Immature natural killer cell (primary cell): ENCODE measurements around the gene ANGPTL5. TPM values are rescaled to one million over a fixed set of nuclear protein-coding genes. Genes with fewer than 3 reads are reported as not detected.
A peak's percentile ranks its signal among the peaks of the same experiment; 100 is the strongest.
"Not testable (repeated sequence)": the region's sequence is repeated elsewhere in the genome, so short reads cannot be mapped to it uniquely, and the experiment has no call there.

Experiments
- DNase-seq, 3 donors: peaks; one replicate each; pipeline ENCODE4 v3.0.0; 2022; ENCODE audit warnings: mixed read lengths in 1 of 3
- H3K27ac Mint-ChIP-seq, 6 donors: one replicate each; pipeline ENCODE4 v1.8.0; 2020; ENCODE audit warnings: mixed read lengths in 6 of 6, mild to moderate bottlenecking in 5 of 6, inconsistent platforms in 4 of 6, moderate library complexity in 3 of 6
- H3K27me3 Mint-ChIP-seq, 3 donors: one replicate each; pipeline ENCODE4 v1.8.0; 2020 to 2021; ENCODE audit warnings: low read depth in 3 of 3, mild to moderate bottlenecking in 3 of 3, mixed read lengths in 3 of 3, moderate library complexity in 3 of 3, inconsistent platforms in 1 of 3
- H3K36me3 Mint-ChIP-seq, 3 donors: one replicate each; pipeline ENCODE4 v1.8.0; 2020; ENCODE audit warnings: mixed read lengths in 3 of 3, inconsistent platforms in 2 of 3, mild to moderate bottlenecking in 2 of 3
- H3K4me1 Mint-ChIP-seq, 2 donors: one replicate each; pipeline ENCODE4 v1.8.0; 2020; ENCODE audit warnings: inconsistent platforms in 2 of 2, mild to moderate bottlenecking in 2 of 2, mixed read lengths in 2 of 2, moderate library complexity in 1 of 2
- H3K4me3 Mint-ChIP-seq, 5 donors: one replicate each; pipeline ENCODE4 v1.8.0; 2020; ENCODE audit warnings: mild to moderate bottlenecking in 5 of 5, mixed read lengths in 5 of 5, inconsistent platforms in 3 of 5, moderate library complexity in 3 of 5
- H3K9me3 Mint-ChIP-seq, 6 donors: one replicate each; pipeline ENCODE4 v1.8.0; 2020; ENCODE audit warnings: mild to moderate bottlenecking in 6 of 6, mixed read lengths in 6 of 6, inconsistent platforms in 4 of 6, moderate library complexity in 3 of 6
- polyA plus RNA-seq, 3 donors: library from polyadenylated mRNA; unstranded; fragments of 300-500 nt; fragmentation: Illumina TruSeq; gene quantifications; one replicate each; pipeline ENCODE4 v1.2.3, GENCODE V29; 2021

ANGPTL5 gene
- polyA plus RNA-seq, 3 donors from 2014 or later: not detected

- DNase-seq: no peak
- H3K9me3 Mint-ChIP-seq: no peaks in the 10 kb centered on the region
- H3K4me3 Mint-ChIP-seq: no peak overlapping the region
- H3K4me1 Mint-ChIP-seq: no peaks in the 10 kb centered on the region
- no peak overlapping the region for H3K27ac Mint-ChIP-seq
- peaks cover 0 to 1% (median 1%) of the 10 kb centered on the region in 3 donors for H3K27me3 Mint-ChIP-seq
- no peaks in the 10 kb centered on the region for H3K36me3 Mint-ChIP-seq
Observed at GRCh38 chr11:101867951-101868350, 48.4 kb downstream of the ANGPTL5 start.

- H3K27ac Mint-ChIP-seq: no peak overlapping the region
- H3K9me3 Mint-ChIP-seq: no peaks in the 10 kb centered on the region
- H3K4me1 Mint-ChIP-seq: no peaks in the 10 kb centered on the region
Observed at GRCh38 chr11:101866619-101867491, 49.5 kb downstream of the ANGPTL5 start.

GRCh38 chr11:101864098-101864497, 52.2 kb downstream of the ANGPTL5 start:
- Mint-ChIP-seq H3K36me3 (no peaks in the 10 kb centered on the region), H3K4me3 (no peak overlapping the region), H3K27ac (no peak overlapping the region), H3K9me3 (no peaks in the 10 kb centered on the region), H3K27me3 (peaks cover 3 to 4% (median 4%) of the 10 kb centered on the region in 3 donors), H3K4me1 (no peaks in the 10 kb centered on the region)
- DNase-seq: no peak

More at GRCh38 chr11:101866619-101867491, 49.5 kb downstream of the ANGPTL5 start:
- Mint-ChIP-seq H3K27me3 (peaks cover 0 to 4% (median 4%) of the 10 kb centered on the region in 3 donors), H3K4me3 (no peak overlapping the region), H3K36me3 (no peaks in the 10 kb centered on the region)
- no peak for DNase-seq

- Mint-ChIP-seq H3K4me1 (no peaks in the 10 kb centered on the region), H3K4me3 (no peak overlapping the region), H3K27ac (no peak overlapping the region), H3K9me3 (no peaks in the 10 kb centered on the region), H3K36me3 (no peaks in the 10 kb centered on the region), H3K27me3 (peaks cover 2 to 4% (median 3%) of the 10 kb centered on the region in 3 donors)
- no peak for DNase-seq
Observed at GRCh38 chr11:101863361-101863760, 53.0 kb downstream of the ANGPTL5 start.

- Mint-ChIP-seq H3K36me3 (no peaks in the 10 kb centered on the region), H3K27me3 (peaks cover 2 to 4% (median 3%) of the 10 kb centered on the region in 3 donors), H3K4me1 (no peaks in the 10 kb centered on the region), H3K27ac (no peak overlapping the region), H3K4me3 (no peak overlapping the region), H3K9me3 (no peaks in the 10 kb centered on the region)
- DNase-seq: no peak
Observed at GRCh38 chr11:101862391-101863233, 53.7 kb downstream of the ANGPTL5 start.

GRCh38 chr11:101860696-101861427, 55.5 kb downstream of the ANGPTL5 start:
- DNase-seq: peak in 2 of 3 donors; percentile 37 to 47
- no peaks in the 10 kb centered on the region for H3K9me3 Mint-ChIP-seq
- peaks cover 2 to 4% (median 3%) of the 10 kb centered on the region in 3 donors for H3K27me3 Mint-ChIP-seq
- H3K4me1 Mint-ChIP-seq: no peaks in the 10 kb centered on the region
- no peak overlapping the region for H3K27ac Mint-ChIP-seq
- no peaks in the 10 kb centered on the region for H3K36me3 Mint-ChIP-seq
- no peak overlapping the region for H3K4me3 Mint-ChIP-seq

GRCh38 chr11:101852260-101852659, 64.1 kb downstream of the ANGPTL5 start:
- H3K4me3 Mint-ChIP-seq, H3K36me3 Mint-ChIP-seq, DNase-seq, H3K9me3 Mint-ChIP-seq, H3K4me1 Mint-ChIP-seq, H3K27ac Mint-ChIP-seq: not testable (repeated sequence)
- peaks cover 0 to 11% (median 1%) of the 10 kb centered on the region in 3 donors for H3K27me3 Mint-ChIP-seq

GRCh38 chr11:101848262-101848661, 68.1 kb downstream of the ANGPTL5 start:
- Mint-ChIP-seq H3K4me3 (no peak overlapping the region), H3K4me1 (no peaks in the 10 kb centered on the region)
- DNase-seq: no peak

GRCh38 chr11:101844608-101845007, 71.7 kb downstream of the ANGPTL5 start:
- no peak overlapping the region for H3K27ac Mint-ChIP-seq
- no peaks in the 10 kb centered on the region for H3K4me1 Mint-ChIP-seq
- peaks cover 0 to 3% (median 0%) of the 10 kb centered on the region in 6 donors for H3K9me3 Mint-ChIP-seq
- H3K36me3 Mint-ChIP-seq: no peaks in the 10 kb centered on the region
- H3K4me3 Mint-ChIP-seq: no peak overlapping the region
- H3K27me3 Mint-ChIP-seq: peaks cover 0 to 2% (median 0%) of the 10 kb centered on the region in 3 donors
- no peak for DNase-seq

More at GRCh38 chr11:101848262-101848661, 68.1 kb downstream of the ANGPTL5 start:
- Mint-ChIP-seq H3K36me3 (no peaks in the 10 kb centered on the region), H3K27ac (no peak overlapping the region), H3K27me3 (peaks cover 0 to 6% (median 2%) of the 10 kb centered on the region in 3 donors), H3K9me3 (no peaks in the 10 kb centered on the region)

GRCh38 chr11:101840704-101841103, 75.6 kb downstream of the ANGPTL5 start:
- peaks cover 0 to 3% (median 0%) of the 10 kb centered on the region in 6 donors for H3K9me3 Mint-ChIP-seq
- DNase-seq: no peak
- peaks cover 0 to 2% (median 2%) of the 10 kb centered on the region in 3 donors for H3K27me3 Mint-ChIP-seq
- no peaks in the 10 kb centered on the region for H3K36me3 Mint-ChIP-seq
- no peak overlapping the region for H3K4me3 Mint-ChIP-seq
- no peaks in the 10 kb centered on the region for H3K4me1 Mint-ChIP-seq
- no peak overlapping the region for H3K27ac Mint-ChIP-seq

Other genes with a start within 250 kb of the ANGPTL5 start
- gene CEP126, start 1.5 kb downstream of the ANGPTL5 start, polyA plus RNA-seq: 1 to 10 TPM in 1 of 3 donors, under 1 TPM in 2; 0.62 to 4.2 (median 0.75) TPM
- not detected for gene CFAP300, start 130.9 kb upstream of the ANGPTL5 start, polyA plus RNA-seq
- gene YAP1, start 193.9 kb upstream of the ANGPTL5 start, polyA plus RNA-seq: not detected